Right lung (tissue), 5 donors: ENCODE measurements around the gene FBLL1. TPM values are rescaled to one million over a fixed set of nuclear protein-coding genes. Genes with fewer than 3 reads are reported as not detected.
"Not testable (repeated sequence)": the region's sequence is repeated elsewhere in the genome, so short reads cannot be mapped to it uniquely, and the experiment has no call there.

Experiments
- DNase-seq, 2 donors: peaks; one replicate each; pipeline ENCODE4 v3.0.0-alpha.2; 2013
- polyA plus RNA-seq, 5 donors: library from polyadenylated mRNA; unstranded; fragments of 120-200 nt; gene quantifications; one replicate each; pipeline versions ENCODE4 v1.2.1 to v1.2.3, GENCODE V29; 2013; ENCODE audit warnings: inconsistent platforms in 1 of 5, low replicate concordance in 1 of 5; ENCODE audit not compliant: insufficient read length in 5 of 5, insufficient read depth in 1 of 5

Gene FBLL1
- polyA plus RNA-seq, 5 donors: 0.29 to 0.60 (median 0.55) TPM

- no peak for DNase-seq
Observed at GRCh38 chr5:168549554-168549953, 20.4 kb downstream of the FBLL1 start.

- no peak for DNase-seq
Observed at GRCh38 chr5:168550656-168551055, 21.6 kb downstream of the FBLL1 start.

DNA sequence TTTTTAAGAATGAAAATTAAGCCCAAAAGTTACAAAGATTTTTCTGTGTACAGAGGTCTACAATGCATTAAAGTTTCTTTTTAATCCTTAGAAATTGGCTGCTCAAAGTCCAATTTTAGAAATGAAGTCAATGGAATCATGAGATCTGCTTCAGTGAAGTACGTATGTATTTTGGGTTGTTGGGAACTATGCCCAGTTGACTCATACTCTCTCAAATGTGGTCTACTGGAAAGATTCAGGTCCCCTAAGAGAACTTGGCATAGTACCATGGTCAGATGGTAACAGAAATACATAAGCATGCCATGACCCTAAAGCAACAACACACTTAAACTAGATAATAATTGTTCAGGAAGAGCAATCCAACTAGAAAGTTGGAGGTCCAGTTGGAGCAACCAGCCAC lies 23.0 kb downstream of the FBLL1 start:
- no peak for DNase-seq

- no peak for DNase-seq
Observed at GRCh38 chr5:168553377-168554130, 24.4 kb downstream of the FBLL1 start.

DNA sequence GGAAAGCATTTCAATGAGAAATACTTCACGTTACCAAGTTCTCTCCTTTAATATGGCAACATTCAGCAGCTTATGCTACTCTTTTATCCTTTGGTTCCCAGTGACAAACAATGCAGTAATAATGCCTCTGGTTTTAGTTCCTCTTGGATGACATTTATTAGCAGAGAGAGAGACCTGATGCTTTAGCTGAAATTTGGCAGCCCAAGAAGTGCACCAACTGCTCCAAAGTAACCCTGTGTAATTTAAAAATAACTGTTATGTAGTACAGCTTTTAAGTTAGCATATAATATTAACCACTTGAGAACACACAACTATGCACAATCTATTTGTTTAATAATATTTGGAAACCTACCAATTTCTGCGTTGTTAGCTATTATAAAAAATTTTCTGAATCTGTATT lies 28.3 kb downstream of the FBLL1 start:
- no peak for DNase-seq

DNA sequence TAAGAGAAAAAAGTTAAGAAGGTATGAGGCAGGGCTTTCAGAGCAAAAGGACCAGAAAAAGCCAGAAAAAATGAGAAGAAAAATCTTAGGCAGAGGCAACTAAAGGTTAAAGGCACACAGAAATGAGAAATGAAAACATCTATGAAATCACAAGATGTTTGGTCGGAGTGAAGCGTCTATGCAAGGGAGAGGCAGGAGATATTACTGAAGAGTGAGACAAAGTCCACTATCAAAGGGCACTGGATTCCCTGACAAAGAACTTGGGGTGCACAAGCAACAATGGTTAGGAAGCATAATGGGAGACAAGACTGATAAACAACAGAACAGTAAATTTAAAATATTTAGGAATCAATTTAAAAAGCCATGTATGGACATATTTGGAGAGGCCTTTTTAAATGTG lies 33.2 kb downstream of the FBLL1 start:
- DNase-seq: no peak

- no peak for DNase-seq
Observed at GRCh38 chr5:168563959-168564358, 34.9 kb downstream of the FBLL1 start.

DNA sequence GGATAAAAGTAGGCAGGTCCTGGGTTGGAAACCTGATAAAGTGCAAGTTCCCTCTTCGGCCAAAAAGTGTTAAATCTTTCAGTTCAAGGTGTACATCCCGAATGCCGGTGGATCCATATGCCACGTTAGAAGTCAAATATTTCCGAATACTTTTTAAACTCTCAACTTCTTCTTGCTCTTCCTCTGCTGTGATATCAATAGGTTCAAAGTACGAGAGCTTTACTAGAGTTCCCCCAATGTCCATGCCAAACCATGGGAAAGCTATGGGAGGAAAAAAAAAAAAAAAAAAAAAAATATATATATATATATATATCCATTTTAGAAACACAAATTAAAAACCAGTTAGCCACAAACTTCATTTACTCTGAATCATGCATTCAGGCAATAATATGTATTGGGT lies 39.6 kb downstream of the FBLL1 start:
- no peak for DNase-seq

DNA sequence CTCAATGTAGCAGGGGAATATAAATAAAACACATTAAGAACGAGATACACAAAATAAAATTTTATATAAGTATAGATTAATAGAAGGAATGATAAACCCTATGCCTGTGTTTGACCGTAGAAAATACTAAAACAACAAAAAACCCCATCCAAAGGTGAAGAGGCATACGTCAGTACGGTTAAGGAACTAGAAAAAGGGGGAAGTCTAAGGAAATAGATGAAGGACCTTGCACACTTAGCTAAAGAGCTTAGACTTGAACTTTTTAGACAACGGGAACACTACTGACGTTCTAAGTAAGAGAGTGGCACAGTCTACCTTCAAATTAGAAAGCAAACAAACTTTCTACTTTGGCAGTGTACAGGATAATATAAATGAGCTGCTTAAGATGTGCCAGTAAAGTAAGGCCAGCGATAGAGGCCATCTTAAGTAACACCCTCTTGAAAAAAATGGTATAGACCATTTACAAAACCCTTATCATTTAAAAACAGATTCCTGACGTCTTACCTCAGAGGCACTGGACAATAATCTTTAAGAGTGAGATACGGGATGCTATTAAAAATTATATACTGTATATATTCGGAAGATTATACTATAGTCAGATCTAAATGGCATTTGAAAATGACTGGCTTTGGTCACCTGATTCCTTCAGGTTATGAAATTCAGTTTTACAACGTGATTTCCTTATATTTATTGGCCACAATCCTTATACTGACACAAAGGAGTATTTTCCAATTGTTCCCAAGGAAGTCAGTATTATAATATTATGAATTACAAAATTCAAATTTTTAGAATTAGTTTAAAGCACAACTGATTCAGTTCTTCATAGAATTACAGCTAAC lies 41.6 kb downstream of the FBLL1 start:
- no peak for DNase-seq

DNA sequence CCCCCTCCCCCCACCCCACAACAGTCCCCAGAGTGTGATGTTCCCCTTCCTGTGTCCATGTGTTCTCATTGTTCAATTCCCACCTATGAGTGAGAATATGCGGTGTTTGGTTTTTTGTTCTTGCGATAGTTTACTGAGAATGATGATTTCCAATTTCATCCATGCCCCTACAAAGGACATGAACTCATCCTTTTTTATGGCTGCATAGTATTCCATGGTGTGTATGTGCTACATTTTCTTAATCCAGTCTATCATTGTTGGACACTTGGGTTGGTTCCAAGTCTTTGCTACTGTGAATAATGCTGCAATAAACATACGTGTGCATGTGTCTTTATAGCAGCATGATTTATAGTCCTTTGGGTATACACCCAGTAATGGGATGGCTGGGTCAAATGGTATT lies 44.6 kb downstream of the FBLL1 start:
- not testable (repeated sequence) for DNase-seq

GRCh38 chr5:168574156-168574555 lies 45.1 kb downstream of the FBLL1 start:
- not testable (repeated sequence) for DNase-seq

GRCh38 chr5:168575391-168576372 lies 46.6 kb downstream of the FBLL1 start:
- DNase-seq: no peak

- no peak for DNase-seq
Observed at GRCh38 chr5:168578006-168578405, 48.9 kb downstream of the FBLL1 start.

- peak; percentile 70 to 75 for DNase-seq
Observed at GRCh38 chr5:168578538-168579487, 49.7 kb downstream of the FBLL1 start, which contains the start of gene PANK3. PANK3 (minus strand) TSS chr5:168579368; CDS start chr5:168579283, 85 bp downstream.

DNA sequence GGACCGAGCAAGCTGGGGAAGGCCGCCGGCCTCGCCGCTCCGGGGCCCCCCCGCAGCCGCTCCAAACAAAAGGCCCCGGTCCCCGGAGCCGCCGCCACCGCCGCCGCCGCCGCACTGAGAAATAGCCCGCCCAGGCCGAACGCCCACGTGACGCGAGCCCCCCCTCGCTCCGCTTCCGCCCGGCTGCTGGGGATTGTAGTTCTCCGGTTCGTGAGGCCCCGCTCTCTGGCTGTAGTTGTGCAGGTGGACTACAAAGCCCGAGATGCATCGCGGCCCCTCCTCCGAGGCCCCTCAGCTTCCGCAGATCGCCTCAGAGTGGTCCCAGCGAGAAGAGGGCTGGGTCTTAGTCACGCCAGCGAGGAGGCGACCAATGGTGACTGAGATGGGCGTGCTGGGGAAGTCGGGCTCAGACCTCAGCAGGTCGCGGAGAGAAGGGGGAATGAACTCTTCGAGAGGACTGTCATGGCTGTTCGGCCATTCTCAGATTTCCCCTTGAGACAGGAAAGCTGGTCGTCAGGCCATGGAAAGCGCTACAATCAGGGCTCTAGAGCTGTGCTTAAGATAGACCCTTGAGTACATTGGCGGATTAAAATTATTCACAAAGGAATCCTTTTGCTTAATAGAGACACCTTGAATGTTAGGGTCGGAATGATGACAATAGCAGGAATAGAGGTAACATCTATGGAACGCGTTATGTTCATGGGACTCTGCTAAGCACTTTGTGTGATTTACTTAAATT lies 50.6 kb downstream of the FBLL1 start:
- peak; percentile 98 to 99 for DNase-seq

DNA sequence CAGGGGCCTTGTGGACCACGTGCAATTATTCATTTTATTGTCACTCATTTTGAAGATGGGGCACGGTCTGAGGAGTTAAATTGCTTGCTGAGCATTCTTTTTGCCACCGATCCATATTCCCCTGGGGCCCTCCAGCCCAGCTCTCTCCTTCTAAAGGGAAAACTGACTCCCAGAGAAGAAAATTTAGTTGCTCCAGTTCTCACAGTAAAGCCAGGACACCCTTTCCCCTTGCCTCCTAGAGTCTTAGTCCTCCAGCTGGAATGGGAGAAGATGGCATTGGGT lies 51.1 kb downstream of the FBLL1 start:
- DNase-seq: no peak
